ENCODE results near the gene CD82. TPM values are rescaled to one million over a fixed set of nuclear protein-coding genes. Genes with fewer than 3 reads are reported as not detected.

CD82 gene
- total and polyA plus RNA-seq, 7 donors: 13.3 to 162 (median 25.9) TPM

- H3K27ac ChIP-seq: no peak overlapping the region
- TF ChIP-seq CTCF (IDR thresholded peaks at IDR 0.05): no peak
- WGBS, 3 donors: 75 to 85% (median 82%) methylated on average over 1 of the region's 1 CpG
- DNase-seq: no peak
- no peak for ATAC-seq
- peaks cover 0 to 11% (median 0%) of the 10 kb centered on the region in 3 donors for H3K27me3 ChIP-seq (ENCODE audit: insufficient read depth in 3 of 3, low read length in 2 of 3)
- H3K9me3 ChIP-seq: peaks cover 9% of the 10 kb centered on the region
- no peak overlapping the region for H3K4me3 ChIP-seq
- H3K36me3 ChIP-seq (ENCODE audit: insufficient read depth in 1 of 2, low read depth in 1 of 2): no peaks in the 10 kb centered on the region
- intact Hi-C loops (cut with DNase I): no loop called here
- no peaks in the 10 kb centered on the region for H3K4me1 ChIP-seq
Measured at GRCh38 chr11:44648109-44648508, 82.6 kb downstream of the CD82 start.

GRCh38 chr11:44651535-44652155 lies 86.2 kb downstream of the CD82 start:
- TF ChIP-seq CTCF (IDR thresholded peaks at IDR 0.05): no peak
- Histone ChIP-seq H3K4me3 (no peak overlapping the region), H3K36me3 (ENCODE audit: insufficient read depth in 1 of 2, low read depth in 1 of 2) (no peaks in the 10 kb centered on the region), H3K27me3 (ENCODE audit: insufficient read depth in 3 of 3, low read length in 2 of 3) (peaks cover 0 to 11% (median 0%) of the 10 kb centered on the region in 3 donors), H3K4me1 (no peaks in the 10 kb centered on the region), H3K9me3 (no peaks in the 10 kb centered on the region), H3K27ac (no peak overlapping the region)
- ATAC-seq (no peak), DNase-seq (no peak)
- WGBS, 3 donors: 55 to 63% (median 55%) methylated on average over 14 to 15 of the region's 15 CpGs
- intact Hi-C loops (cut with DNase I): no loop called here

GRCh38 chr11:44652901-44653644 lies 87.6 kb downstream of the CD82 start:
- DNase-seq (no peak), ATAC-seq (no peak)
- H3K27me3 ChIP-seq (ENCODE audit: insufficient read depth in 3 of 3, low read length in 2 of 3): peaks cover 0 to 11% (median 0%) of the 10 kb centered on the region in 3 donors
- H3K9me3 ChIP-seq: no peaks in the 10 kb centered on the region
- H3K4me3 ChIP-seq: no peak overlapping the region
- TF ChIP-seq CTCF (IDR thresholded peaks at IDR 0.05): no peak
- no peak overlapping the region for H3K27ac ChIP-seq
- intact Hi-C loops (cut with DNase I): no loop called here
- H3K36me3 ChIP-seq (ENCODE audit: insufficient read depth in 1 of 2, low read depth in 1 of 2): no peaks in the 10 kb centered on the region
- 86 to 91% (median 88%) methylated on average over 16 of the region's 16 CpGs for WGBS, 3 donors
- H3K4me1 ChIP-seq: no peaks in the 10 kb centered on the region

- intact Hi-C loops (cut with DNase I): no loop called here
- no peak for ATAC-seq
- no peak for TF ChIP-seq CTCF (IDR thresholded peaks at IDR 0.05)
Measured at GRCh38 chr11:44654057-44654456, 88.6 kb downstream of the CD82 start.

More at GRCh38 chr11:44654057-44654456, 88.6 kb downstream of the CD82 start:
- H3K27ac ChIP-seq: no peak overlapping the region
- H3K4me3 ChIP-seq: no peak overlapping the region
- H3K9me3 ChIP-seq: no peaks in the 10 kb centered on the region
- no peaks in the 10 kb centered on the region for H3K36me3 ChIP-seq (ENCODE audit: insufficient read depth in 1 of 2, low read depth in 1 of 2)
- WGBS, 3 donors: 94 to 98% (median 96%) methylated on average over 9 of the region's 9 CpGs
- DNase-seq: no peak
- no peaks in the 10 kb centered on the region for H3K4me1 ChIP-seq
- peaks cover 0 to 11% (median 0%) of the 10 kb centered on the region in 3 donors for H3K27me3 ChIP-seq (ENCODE audit: insufficient read depth in 3 of 3, low read length in 2 of 3)

Measured in psoas muscle (tissue), 8 donors.